DMS79 treated with DMSO at 0.1 percent for 48 hours (cell line): ENCODE results near the gene PKN1.

Source experiments
- DNase-seq: peaks from one replicate; lab custom pipeline; 2025; lab: John Stamatoyannopoulos, UW

PKN1 gene

DNA sequence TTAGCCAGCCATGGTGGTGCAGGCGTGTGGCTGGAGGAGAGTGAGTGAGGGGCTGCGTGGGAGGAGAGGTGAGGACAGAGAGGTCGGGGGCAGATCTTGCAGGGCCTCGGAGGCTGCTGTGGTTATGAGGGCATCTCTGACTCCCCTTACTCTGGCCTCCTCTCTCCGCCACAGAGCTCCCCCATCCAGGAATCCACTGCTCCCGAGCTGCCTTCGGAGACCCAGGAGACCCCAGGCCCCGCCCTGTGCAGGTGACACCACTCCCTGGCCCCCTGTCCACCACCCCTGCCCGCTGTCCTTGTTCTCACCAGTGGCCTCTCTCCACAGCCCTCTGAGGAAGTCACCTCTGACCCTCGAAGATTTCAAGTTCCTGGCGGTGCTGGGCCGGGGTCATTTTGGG, 34.3 kb downstream of the PKN1 start:
- no peak for DNase-seq

- no peak for DNase-seq
Observed at GRCh38 chr19:14467816-14468215, 34.7 kb downstream of the PKN1 start.

DNA sequence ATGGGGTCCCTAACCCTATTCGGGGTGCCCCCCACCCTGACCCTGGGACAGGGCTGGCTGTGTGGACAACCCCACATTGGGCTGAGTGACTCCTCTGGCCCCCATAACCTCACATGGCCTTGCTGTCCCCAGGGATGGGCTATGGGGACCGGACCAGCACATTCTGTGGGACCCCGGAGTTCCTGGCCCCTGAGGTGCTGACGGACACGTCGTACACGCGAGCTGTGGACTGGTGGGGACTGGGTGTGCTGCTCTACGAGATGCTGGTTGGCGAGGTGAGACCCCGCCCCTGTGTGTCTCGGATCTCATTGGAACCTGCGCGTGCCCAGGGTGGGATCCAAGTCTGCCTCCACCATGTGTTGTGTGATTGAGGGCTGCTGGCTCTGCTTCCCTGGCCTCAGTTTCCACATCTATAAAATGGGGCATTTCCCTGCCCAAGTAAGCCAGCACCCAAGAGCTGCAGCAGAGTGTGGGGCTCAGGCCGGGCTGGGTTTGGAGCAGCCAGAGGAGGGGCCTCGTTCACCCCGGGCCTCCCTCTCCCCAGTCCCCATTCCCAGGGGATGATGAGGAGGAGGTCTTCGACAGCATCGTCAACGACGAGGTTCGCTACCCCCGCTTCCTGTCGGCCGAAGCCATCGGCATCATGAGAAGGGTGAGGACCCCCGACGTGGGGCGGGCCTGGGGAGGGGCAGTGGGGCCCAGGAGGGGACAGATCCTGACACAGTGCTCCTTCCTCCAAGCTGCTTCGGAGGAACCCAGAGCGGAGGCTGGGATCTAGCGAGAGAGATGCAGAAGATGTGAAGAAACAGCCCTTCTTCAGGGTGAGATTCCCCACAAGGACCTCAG, 37.1 kb downstream of the PKN1 start:
- DNase-seq, result no peak

GRCh38 chr19:14471436-14472187, 38.5 kb downstream of the PKN1 start:
- DNase-seq, result no peak

DNA sequence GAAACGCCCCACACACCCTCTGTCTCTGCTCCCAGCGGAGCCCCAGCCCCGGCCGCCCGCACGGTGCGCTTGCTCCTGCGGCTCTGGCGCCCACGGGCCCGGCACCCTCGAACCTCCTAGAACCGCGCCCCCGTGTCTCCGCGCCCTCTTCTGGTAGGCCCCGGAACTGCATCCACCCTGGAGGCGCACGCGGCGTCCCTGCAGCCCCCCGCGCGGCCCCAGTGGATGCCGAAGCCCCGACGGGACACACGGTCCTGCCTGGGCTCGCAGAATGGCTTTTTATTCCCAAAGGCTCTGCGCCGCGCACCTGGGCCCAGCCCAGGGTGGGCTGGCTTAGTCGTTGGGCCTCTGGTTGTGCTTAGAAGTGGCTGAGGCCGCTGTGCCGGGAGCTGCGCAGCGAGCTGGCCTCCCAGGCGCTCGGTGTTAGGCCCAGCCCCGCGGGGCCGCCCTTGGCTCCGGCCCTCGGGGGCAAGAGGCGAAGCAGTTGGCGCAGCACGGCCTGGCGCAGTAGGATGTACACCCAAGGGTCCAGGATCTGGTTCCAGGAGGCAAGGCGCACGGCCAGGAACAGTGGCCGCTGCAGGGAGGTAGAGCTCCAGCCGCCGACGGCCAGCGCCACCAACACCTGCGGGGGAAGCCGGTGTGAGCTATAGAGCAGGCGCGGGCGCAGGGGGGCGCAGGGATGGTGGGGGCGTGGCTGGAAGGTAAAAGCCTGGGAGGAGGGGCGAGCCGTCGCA, 39.3 kb downstream of the PKN1 start:
- DNase-seq, result peak; percentile 51

DNA sequence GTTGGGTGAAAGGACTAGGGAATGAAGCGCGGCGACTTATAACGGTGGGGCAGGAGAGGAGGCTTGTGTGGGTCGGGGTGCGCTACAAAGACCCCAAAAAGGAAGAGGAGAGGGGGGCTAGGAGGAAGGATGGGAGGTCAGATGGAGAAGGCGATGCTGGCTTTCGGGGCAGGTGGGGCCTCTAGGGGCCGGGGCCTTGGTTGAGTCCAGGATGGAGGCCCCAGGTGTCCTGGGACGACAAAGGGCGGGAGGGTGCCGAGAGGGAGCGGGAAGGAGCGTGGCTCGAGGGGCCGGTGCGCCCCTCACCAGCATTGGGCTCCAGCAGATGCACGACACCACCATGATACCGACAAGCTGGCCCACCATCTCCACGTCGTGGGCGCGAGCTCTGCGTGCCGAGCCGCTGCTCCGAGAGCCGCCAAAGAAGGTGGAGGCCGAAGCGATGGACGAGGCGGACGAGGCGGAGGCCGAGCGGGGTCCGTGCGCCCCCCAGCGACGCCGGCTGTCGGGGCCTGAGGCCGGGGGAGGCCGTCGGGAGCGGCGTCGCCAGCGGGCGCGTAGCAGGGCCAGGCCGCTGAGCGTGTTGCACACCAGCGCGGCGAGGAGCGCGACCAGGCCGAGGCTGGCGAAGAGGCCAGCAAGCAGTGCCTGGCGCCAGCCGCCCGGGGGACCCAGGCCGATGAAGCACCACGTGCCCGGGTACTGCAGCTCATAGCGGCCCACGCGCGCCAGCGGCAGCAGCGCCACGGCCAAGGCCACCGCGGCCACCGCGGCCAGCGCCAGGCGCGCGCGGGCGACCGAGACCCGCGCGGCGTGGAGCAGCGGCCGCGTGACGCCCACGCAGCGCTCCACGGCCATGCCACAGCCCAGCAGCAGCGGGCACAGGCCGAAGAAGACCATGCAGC, 40.2 kb downstream of the PKN1 start:
- DNase-seq, result no peak

DNA sequence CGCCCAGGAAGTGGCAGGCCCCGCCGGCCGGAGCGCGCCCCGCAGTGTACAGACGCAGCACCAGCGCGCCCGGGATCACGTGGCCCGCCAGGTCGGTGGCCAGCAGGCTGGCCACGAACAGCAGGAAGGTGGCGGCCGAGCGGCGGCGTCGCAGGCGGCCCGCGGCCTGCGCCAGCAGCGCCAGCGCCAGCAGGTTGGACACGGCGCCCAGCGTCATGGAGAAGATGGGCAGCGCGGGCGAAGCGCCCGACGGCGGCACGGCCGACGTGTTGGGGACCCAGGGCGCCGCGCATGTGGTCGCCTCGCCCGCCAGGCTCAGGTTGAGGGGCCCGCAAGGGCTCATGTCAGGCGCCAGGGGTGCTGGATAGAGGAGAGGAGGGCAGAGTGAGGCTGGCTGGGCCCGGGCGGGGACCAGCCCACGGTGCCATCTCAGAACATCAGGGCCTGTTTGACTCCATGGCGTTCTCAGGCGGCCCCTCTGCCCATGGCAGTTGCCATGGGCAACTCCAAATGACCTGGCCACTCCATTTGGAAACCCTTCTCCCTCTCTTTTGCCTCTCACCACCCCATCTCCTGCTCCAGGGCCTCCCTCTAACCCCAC, 41.0 kb downstream of the PKN1 start:
- DNase-seq, result no peak

DNA sequence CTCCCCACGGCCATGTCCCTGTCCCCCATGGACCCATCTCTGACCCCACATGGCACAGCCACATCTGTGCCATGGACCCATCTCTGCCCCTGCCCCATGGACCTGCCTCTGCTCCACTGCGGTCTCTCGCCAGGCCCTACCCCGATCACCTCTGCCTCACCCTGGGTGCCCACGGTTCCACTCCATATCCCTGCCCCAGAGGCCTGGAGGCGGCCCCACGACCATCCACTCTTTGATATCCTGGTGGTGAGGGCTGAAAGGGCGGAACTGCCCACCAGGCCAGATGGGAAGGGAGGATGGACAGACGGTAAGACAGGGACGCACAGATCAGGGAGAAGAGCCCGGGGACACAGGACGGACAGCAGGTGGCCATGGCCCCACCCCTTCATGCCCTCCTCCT, 41.7 kb downstream of the PKN1 start:
- DNase-seq, result no peak

DNA sequence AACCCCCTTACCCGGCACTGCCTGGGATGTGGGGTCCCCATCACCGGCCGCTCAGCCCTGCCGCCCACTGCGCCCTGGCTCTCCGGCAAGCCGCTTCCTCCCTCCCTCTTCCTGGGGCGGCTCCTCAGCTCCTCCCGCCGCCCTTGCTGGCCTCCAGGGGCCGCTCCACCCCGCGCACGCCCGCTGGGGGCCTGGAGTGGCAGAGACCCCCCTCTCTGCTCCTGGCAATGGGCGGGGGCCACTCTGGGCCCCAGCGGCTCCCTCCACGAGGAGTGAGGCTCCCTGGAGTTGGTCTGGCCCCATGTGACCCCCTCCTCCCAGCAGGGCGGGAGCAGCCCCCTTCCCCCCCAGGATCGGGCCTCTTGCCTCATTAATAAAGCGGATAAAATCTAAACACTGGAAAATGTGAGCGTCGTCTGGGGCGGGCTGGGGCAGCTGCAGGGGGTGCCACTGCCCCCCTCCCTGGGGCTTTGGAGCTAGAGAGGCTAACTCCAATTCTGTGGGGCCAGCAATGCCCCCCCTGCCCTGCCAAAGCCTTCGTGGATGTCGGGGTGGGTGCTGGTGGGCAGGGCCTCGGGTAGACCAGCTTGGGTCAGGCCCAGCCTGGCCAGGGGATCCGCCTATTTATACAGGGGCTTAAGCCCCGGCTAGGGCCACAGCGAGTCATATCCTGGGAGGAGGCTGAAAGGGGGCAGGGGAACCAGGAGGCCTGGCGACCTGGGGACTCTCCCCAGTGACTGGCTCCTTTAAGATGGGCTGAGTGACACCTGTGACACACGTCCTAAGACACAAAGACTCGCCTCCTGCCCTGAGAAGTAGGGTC, 42.4 kb downstream of the PKN1 start, which contains the start of gene PTGER1:
TSS of gene PTGER1 (minus strand) at position 104 of the 823 bp plus-strand sequence. CDS start 1,034 bp downstream, outside the sequence.
- no peak for DNase-seq

GRCh38 chr19:14476327-14476672, 43.2 kb downstream of the PKN1 start:
- DNase-seq, result no peak

DNA sequence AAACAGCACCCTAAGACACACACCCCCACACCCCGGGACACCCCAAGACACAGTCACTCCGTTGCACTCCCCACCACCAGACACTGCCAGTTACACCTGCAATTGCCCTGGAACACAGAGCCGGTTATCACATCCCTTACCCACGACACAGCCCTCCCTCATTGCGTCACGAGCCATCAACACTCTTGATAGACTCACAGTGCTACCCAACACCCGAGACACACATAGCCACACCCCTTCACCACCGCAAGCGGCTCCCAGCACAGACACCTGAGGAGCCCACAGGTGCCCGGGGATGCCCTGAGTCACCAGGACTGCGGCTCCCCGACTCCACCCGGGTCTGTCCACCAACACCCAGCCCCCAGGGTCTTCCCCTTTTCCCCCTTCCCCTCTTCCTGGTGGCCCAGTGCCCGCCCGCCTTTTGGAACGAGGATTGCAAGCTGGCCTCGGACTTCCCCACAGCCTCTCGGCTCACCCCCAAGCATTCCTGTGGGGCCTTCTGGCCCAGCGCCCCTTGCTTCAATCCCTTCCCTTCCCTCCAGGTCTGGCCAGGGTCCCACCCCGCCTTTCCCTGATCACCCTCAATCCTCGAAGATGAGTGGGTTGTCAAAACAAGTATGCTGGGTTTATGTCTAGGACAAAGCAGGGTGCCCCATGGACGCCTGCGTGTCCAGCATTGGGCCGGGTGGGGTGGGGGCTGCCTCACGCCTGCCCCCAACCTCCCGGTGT, 43.7 kb downstream of the PKN1 start:
- no peak for DNase-seq

DNA sequence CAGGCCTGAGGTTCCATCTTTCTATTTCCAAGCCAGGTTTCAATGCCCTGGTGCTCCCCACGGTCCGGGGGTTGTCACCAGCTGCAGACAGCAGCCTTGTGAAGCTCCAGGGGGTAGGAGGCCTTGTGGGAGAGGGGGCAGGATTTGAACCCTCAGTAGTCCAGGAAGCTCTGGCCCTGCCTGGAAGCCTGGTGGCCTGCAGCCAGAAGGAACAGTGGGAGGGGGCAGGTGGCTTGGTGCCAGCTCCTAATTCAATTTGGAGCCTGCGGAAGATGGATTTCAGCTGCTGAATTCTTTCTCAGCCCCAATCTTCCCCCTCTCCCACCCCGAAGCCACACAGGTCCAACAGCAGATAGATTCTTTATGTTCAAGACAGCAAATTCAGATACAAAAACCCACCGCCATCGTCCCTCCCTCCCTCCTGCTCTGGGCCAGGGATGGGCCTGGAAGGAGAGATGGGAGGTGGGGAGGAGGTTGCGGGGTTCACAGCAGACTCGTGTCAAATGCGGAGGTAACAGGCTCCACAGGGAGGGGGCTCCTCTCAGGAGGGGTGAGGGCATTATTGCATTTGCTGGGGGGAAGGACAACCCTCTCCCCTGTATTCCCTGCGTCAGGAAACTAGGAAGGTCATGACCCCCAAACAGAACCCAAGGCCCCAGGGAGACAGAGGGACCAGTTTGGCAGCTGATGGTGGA, 44.5 kb downstream of the PKN1 start:
- DNase-seq, result no peak

DNA sequence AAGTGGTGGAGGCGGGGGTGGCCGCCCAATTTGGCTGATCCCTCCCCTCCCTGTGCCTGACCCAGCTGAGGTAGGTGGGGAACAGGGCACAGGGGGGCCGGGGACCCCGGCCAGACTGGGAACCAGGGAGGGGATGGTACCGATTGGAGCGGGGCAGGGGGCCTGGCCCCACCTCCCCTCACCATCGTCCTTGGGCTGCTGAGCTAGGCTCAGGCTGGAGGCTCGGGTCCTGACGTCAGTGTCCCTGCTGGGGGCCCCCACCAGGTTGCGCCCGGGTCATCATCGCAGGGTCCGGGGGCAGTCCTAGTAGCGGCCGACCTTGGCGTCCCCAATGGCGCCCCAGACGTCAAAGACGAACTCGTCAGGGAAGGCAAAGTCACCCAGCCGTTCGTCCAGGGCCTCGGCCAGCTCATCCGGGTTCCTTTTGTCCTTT, 45.0 kb downstream of the PKN1 start:
- DNase-seq, result no peak

DNA sequence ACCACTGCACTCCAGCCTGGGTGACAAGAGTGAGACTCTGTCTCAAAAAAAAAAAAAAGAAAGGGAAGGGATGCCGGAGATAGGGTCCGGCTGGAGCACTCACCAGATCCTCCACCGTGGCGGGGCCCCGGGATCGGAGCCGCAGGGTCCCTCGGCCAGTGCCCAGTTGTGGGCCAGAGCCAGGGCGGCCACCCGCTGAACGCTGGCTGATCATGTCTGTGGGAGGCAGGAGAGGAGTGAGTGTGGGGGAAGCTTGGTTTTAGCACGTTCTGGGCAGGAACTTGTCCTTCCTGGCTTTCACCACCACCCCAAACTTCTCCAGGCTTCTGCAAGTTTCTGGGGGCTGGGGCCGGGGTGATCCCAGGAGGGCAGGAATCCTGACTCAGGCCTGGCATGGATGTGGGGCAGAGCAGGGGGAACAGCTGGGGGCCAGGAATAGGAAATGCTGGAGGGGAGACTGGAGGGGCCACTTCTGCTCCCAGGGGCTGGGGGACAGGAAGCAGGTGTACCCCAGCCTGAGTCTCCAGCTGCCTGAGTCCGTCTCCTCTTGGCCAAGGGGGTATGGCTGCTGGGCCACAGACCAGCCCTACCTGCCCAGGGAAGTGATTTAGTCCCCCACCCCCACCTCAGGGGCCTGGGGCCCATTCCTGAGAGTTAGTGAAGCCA, 46.3 kb downstream of the PKN1 start:
- no peak for DNase-seq

DNA sequence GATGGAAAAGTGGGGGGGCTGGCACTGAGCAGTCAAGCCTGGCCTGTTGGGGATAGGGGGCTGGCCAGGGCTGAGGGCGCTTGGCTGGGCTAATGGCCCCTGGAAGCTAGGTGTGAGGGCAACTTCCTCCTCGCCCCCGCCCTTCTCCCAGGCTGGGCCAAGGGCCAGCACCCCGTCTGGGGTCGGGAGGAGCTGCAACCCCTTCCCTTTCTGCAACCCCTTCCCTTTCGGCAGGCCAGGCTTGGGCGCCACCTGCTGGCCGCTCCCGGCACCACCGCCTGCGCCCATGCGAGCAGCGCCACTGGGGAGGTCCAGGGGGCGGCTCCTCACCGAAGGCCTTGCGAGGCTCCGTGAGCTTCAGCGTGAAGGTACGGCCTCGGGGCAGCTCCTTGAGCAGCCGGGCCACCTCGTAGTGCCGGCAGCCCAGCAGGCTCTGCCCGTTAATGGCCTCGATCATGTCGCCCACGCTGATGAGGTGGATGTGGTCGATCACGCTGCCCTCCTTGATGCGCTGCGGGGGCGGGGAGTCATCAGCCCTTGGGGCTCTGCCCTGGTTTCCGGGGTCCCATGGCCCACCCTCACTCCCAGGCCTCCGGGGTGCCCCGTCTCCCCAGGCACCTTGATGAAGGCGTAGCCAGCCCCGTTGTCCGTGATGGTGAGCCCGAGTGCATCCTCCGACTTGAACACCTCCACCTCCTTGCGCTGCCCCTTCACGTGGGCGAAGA, 47.0 kb downstream of the PKN1 start:
- DNase-seq, result no peak

DNA sequence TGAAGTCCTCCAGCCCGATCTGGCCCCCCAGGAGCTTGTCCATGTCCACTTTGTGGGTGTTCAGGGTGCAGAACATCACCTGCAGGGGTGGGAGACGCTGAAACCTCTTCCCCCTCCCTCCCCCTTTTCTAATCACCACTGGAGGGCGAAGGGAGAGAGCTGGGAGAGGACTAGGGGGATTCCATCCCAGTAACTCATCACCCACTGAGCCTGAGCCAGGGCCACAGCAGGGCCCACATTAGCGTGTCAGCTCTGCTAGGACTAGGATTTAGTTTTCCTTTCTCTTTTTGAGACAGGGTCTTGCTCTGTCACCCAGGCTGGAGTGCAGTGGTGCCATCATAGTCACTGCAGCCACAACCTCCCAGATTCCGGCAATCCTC, 47.6 kb downstream of the PKN1 start:
- no peak for DNase-seq

GRCh38 chr19:14482172-14482941, 49.3 kb downstream of the PKN1 start:
- no peak for DNase-seq
